Loucy (cell line): Measurements from ENCODE around the gene ESYT2.

Experiments used
- H2AFZ ChIP-seq: fragments of 200-600 bp; sonication (generic); 2 replicates; pipeline ENCODE4 v1.6.0; 2016; ENCODE audit warnings: antibody characterized with exemption, mild to moderate bottlenecking, low read length, moderate library complexity
- H3F3A ChIP-seq: fragments of 200-600 bp; 2 replicates; pipeline ENCODE4 v1.6.0; 2016; ENCODE audit warnings: antibody characterized with exemption, low read depth, mild to moderate bottlenecking
- H3K27me3 ChIP-seq: fragments of 200-600 bp; sonication (generic); 2 replicates; pipeline ENCODE4 v1.6.1; 2014; ENCODE audit warnings: low read length, mild to moderate bottlenecking; ENCODE audit not compliant: insufficient read depth, poor library complexity, severe bottlenecking
- H3K36me3 ChIP-seq: fragments of 200-600 bp; sonication (generic); 2 replicates; pipeline ENCODE4 v1.6.1; 2016; ENCODE audit warnings: low read length; ENCODE audit not compliant: insufficient read depth
- H3K4me1 ChIP-seq: fragments of 200-600 bp; sonication (generic); 2 replicates; pipeline ENCODE4 v1.5.1; 2014; ENCODE audit warnings: low read length, mild to moderate bottlenecking; ENCODE audit not compliant: insufficient read depth, poor library complexity, severe bottlenecking
- H3K4me2 ChIP-seq: fragments of 200-600 bp; sonication (generic); 2 replicates; pipeline ENCODE4 v1.6.0; 2014; ENCODE audit warnings: antibody characterized with exemption, low read length, low read depth, mild to moderate bottlenecking; ENCODE audit not compliant: poor library complexity, severe bottlenecking
- H3K4me3 ChIP-seq: fragments of 200-600 bp; sonication (generic); 2 replicates; pipeline ENCODE4 v1.5.1; 2014; ENCODE audit warnings: low read length, mild to moderate bottlenecking, mixed read lengths; ENCODE audit not compliant: poor library complexity, severe bottlenecking
- H3K79me2 ChIP-seq: fragments of 200-600 bp; sonication (generic); 2 replicates; pipeline ENCODE4 v1.6.1; 2014; ENCODE audit warnings: low read length; ENCODE audit not compliant: insufficient read depth
- H3K9ac ChIP-seq: fragments of 200-600 bp; sonication (generic); 2 replicates; pipeline ENCODE4 v1.6.0; 2014; ENCODE audit warnings: mild to moderate bottlenecking, low read depth, low read length, moderate library complexity; ENCODE audit not compliant: poor library complexity, severe bottlenecking
- H3K9me2 ChIP-seq: fragments of 200-600 bp; sonication (generic); replicated peaks from 2 replicates; pipeline ENCODE4 v1.6.1; 2016; ENCODE audit warnings: low read depth, low read length, mixed read lengths
- H3K9me3 ChIP-seq: fragments of 200-600 bp; sonication (generic); 2 replicates; pipeline ENCODE4 v1.6.1; 2014; ENCODE audit warnings: mild to moderate bottlenecking, antibody characterized with exemption, low read length, low read depth; ENCODE audit not compliant: insufficient read depth
- H4K20me1 ChIP-seq: fragments of 200-600 bp; sonication (generic); 2 replicates; pipeline ENCODE4 v1.6.0; 2014; ENCODE audit warnings: antibody characterized with exemption, low read length, mild to moderate bottlenecking; ENCODE audit not compliant: insufficient read depth, poor library complexity, severe bottlenecking
- CTCF ChIP-seq: fragments of 200-600 bp; sonication (generic); conservative IDR thresholded peaks from 2 replicates; pipeline ENCODE4 v1.5.1; 2014; ENCODE audit warnings: mild to moderate bottlenecking, antibody characterized with exemption, low read length
- EZH2phosphoT487 ChIP-seq: fragments of 200-600 bp; IDR thresholded peaks from 2 replicates; pipeline ENCODE4 v1.6.1; 2018; ENCODE audit warnings: antibody characterized with exemption, mild to moderate bottlenecking, moderate library complexity, borderline replicate concordance

ESYT2 gene

GRCh38 chr7:158858592-158859503 is 29.5 kb upstream of the ESYT2 start:
- no peaks in the 10 kb centered on the region for H3K36me3 ChIP-seq
- peak overlapping the region; percentile 76 for H3K4me2 ChIP-seq
- no peaks in the 10 kb centered on the region for H3K9me3 ChIP-seq
- H3F3A ChIP-seq = peaks cover 4% of the 10 kb centered on the region; the same call in 1 of the 2 replicates
- H3K4me3 ChIP-seq = peak overlapping the region; percentile 62
- H2AFZ ChIP-seq = no peak overlapping the region
- H3K9me2 ChIP-seq = no peaks in the 10 kb centered on the region
- no peak for TF ChIP-seq EZH2phosphoT487
- no peak for TF ChIP-seq CTCF
- H4K20me1 ChIP-seq = no peaks in the 10 kb centered on the region
- no peaks in the 10 kb centered on the region for H3K79me2 ChIP-seq
- H3K9ac ChIP-seq = peak overlapping the region; percentile 57
- H3K27me3 ChIP-seq = no peaks in the 10 kb centered on the region
- peaks cover 22% of the 10 kb centered on the region for H3K4me1 ChIP-seq

GRCh38 chr7:158856883-158857668 is 27.8 kb upstream of the ESYT2 start:
- peaks cover 29% of the 10 kb centered on the region for H3K4me1 ChIP-seq
- peak overlapping the region; percentile 75 for H2AFZ ChIP-seq
- H3K79me2 ChIP-seq = no peaks in the 10 kb centered on the region

GRCh38 chr7:158854681-158855081 is 25.4 kb upstream of the ESYT2 start:
- Histone ChIP-seq H3K4me3 (no peak overlapping the region), H3K9me2 (no peaks in the 10 kb centered on the region), H3K27me3 (no peaks in the 10 kb centered on the region), H3K79me2 (no peaks in the 10 kb centered on the region), H3K36me3 (no peaks in the 10 kb centered on the region), H4K20me1 (no peaks in the 10 kb centered on the region), H3K4me1 (peaks cover 29% of the 10 kb centered on the region), H3F3A (peaks cover 4% of the 10 kb centered on the region; the same call in 1 of the 2 replicates), H3K9me3 (peaks cover under 1% of the 10 kb centered on the region; the same call in 1 of the 2 replicates), H3K4me2 (no peak overlapping the region), H2AFZ (no peak overlapping the region), H3K9ac (no peak overlapping the region)
- TF ChIP-seq EZH2phosphoT487 = no peak
- no peak for TF ChIP-seq CTCF

More at GRCh38 chr7:158856883-158857668, 27.8 kb upstream of the ESYT2 start:
- H3K36me3 ChIP-seq = no peaks in the 10 kb centered on the region
- H3K9ac ChIP-seq = peak overlapping the region; percentile 59
- H4K20me1 ChIP-seq = no peaks in the 10 kb centered on the region
- H3F3A ChIP-seq = peaks cover 4% of the 10 kb centered on the region; the same call in 1 of the 2 replicates
- TF ChIP-seq CTCF = no peak
- no peak for TF ChIP-seq EZH2phosphoT487
- no peaks in the 10 kb centered on the region for H3K9me2 ChIP-seq
- H3K9me3 ChIP-seq = no peaks in the 10 kb centered on the region
- peak overlapping the region; percentile 76 for H3K4me2 ChIP-seq
- H3K27me3 ChIP-seq = no peaks in the 10 kb centered on the region
- peak overlapping the region; percentile 77 for H3K4me3 ChIP-seq
